ENCODE data around the gene IDH2. TPM values are rescaled to one million over a fixed set of nuclear protein-coding genes. Genes with fewer than 3 reads are reported as not detected.
"Not testable (repeated sequence)": the region's sequence is repeated elsewhere in the genome, so short reads cannot be mapped to it uniquely, and the experiment has no call there.

Gene IDH2
- 933 TPM for total RNA-seq
- long read RNA-seq, transcript IDH2-201 (11 exons, 2,694 nt): major isoform, 2,533 of 2,821 reads
- long read RNA-seq, transcript IDH2-204 (9 exons, 1,449 nt): minor isoform, 6 of 2,821 reads
- long read RNA-seq, partial matches to known transcripts: 167 of 2,821 reads
- long read RNA-seq, other reads (novel, unspliced or antisense): 115 of 2,821 reads

- Histone ChIP-seq H3K36me3 (no peaks in the 10 kb centered on the region), H3K4me3 (peak within 1 kb of the TSS; percentile 99), H3K4me1 (peaks cover 77% of the 10 kb centered on the region), H3K27ac (replicated peaks) (peak within 1 kb of the TSS; percentile 98), H3K9me3 (replicated peaks) (no peaks in the 10 kb centered on the region), H3K27me3 (ENCODE audit: low read depth) (no peaks in the 10 kb centered on the region)
- DNase-seq: peak; percentile 82
- no peak for TF ChIP-seq CTCF (IDR thresholded peaks at IDR 0.05; ENCODE audit: borderline replicate concordance)
- intact Hi-C loops (cut with micrococcal nuclease): no loop called here
Observed at GRCh38 chr15:90101969-90102890, at the start of gene IDH2. Gene IDH2 (minus strand): TSS chr15:90102468. CDS start chr15:90102390, 78 bp downstream.

- H3K4me3 ChIP-seq; H3K9me3 ChIP-seq (replicated peaks); intact Hi-C loops (cut with micrococcal nuclease); H3K27ac ChIP-seq (replicated peaks); DNase-seq; H3K27me3 ChIP-seq (ENCODE audit: low read depth); H3K36me3 ChIP-seq: not testable (repeated sequence)
- H3K4me1 ChIP-seq: peaks cover 20% of the 10 kb centered on the region
Observed at GRCh38 chr15:90150551-90150950, 48.3 kb upstream of the IDH2 start.

GRCh38 chr15:90149609-90150340 lies 47.5 kb upstream of the IDH2 start:
- H3K4me3 ChIP-seq: no peak overlapping the region
- H3K36me3 ChIP-seq: no peaks in the 10 kb centered on the region
- no peak for DNase-seq
- H3K4me1 ChIP-seq: peaks cover 18% of the 10 kb centered on the region
- no peak overlapping the region for H3K27ac ChIP-seq (replicated peaks)
- no peaks in the 10 kb centered on the region for H3K9me3 ChIP-seq (replicated peaks)
- intact Hi-C loops (cut with micrococcal nuclease): no loop called here
- no peaks in the 10 kb centered on the region for H3K27me3 ChIP-seq (ENCODE audit: low read depth)
- no peak for TF ChIP-seq CTCF (IDR thresholded peaks at IDR 0.05; ENCODE audit: borderline replicate concordance)

GRCh38 chr15:90146198-90146761 lies 44.0 kb upstream of the IDH2 start:
- H3K27ac ChIP-seq (replicated peaks); H3K4me1 ChIP-seq; H3K4me3 ChIP-seq; DNase-seq; H3K9me3 ChIP-seq (replicated peaks); H3K36me3 ChIP-seq; H3K27me3 ChIP-seq (ENCODE audit: low read depth); intact Hi-C loops (cut with micrococcal nuclease): not testable (repeated sequence)

- no peak for TF ChIP-seq CTCF (IDR thresholded peaks at IDR 0.05; ENCODE audit: borderline replicate concordance)
- intact Hi-C loops (cut with micrococcal nuclease): no loop called here
Observed at GRCh38 chr15:90145761-90146160, 43.5 kb upstream of the IDH2 start.

GRCh38 chr15:90145259-90145658 lies 43.0 kb upstream of the IDH2 start:
- Histone ChIP-seq H3K4me3 (no peak overlapping the region), H3K9me3 (replicated peaks) (no peaks in the 10 kb centered on the region), H3K27me3 (ENCODE audit: low read depth) (no peaks in the 10 kb centered on the region), H3K4me1 (peaks cover 8% of the 10 kb centered on the region), H3K27ac (replicated peaks) (no peak overlapping the region), H3K36me3 (no peaks in the 10 kb centered on the region)
- intact Hi-C loops (cut with micrococcal nuclease): no loop called here
- no peak for TF ChIP-seq CTCF (IDR thresholded peaks at IDR 0.05; ENCODE audit: borderline replicate concordance)
- DNase-seq: no peak

More at GRCh38 chr15:90145761-90146160, 43.5 kb upstream of the IDH2 start:
- H3K36me3 ChIP-seq: no peaks in the 10 kb centered on the region
- peaks cover 8% of the 10 kb centered on the region for H3K4me1 ChIP-seq
- no peaks in the 10 kb centered on the region for H3K27me3 ChIP-seq (ENCODE audit: low read depth)
- no peaks in the 10 kb centered on the region for H3K9me3 ChIP-seq (replicated peaks)
- no peak overlapping the region for H3K4me3 ChIP-seq
- no peak for DNase-seq
- no peak overlapping the region for H3K27ac ChIP-seq (replicated peaks)

Measured in left ventricle myocardium inferior (tissue), 1 donor.